HepG2 (cell line): ENCODE data around the gene FAM222B. TPM values are rescaled to one million over a fixed set of nuclear protein-coding genes. Genes with fewer than 3 reads are reported as not detected.

Experiments
- ASH2L ChIP-seq: fragments of 300-600, 200-600 bp; sonication (generic); IDR thresholded peaks from 2 replicates; pipeline ENCODE4 v1.7.0; 2017; ENCODE audit warnings: low read depth, mild to moderate bottlenecking, moderate library complexity, mixed read lengths, low read length; ENCODE audit not compliant: insufficient read length
- ATF3 ChIP-seq: sonication (generic); formaldehyde crosslinking; IDR thresholded peaks from 2 replicates; pipeline ENCODE4 v1.4.0; 2020; ENCODE audit warnings: missing genetic modification reagents
- DMAP1 ChIP-seq: IDR thresholded peaks from 2 replicates; pipeline ENCODE4 v1.6.1; 2016
- MAFF ChIP-seq: IDR thresholded peaks from 2 replicates; pipeline ENCODE4 v1.6.1; 2011; ENCODE audit warnings: low read depth, low read length, improper control_type of control experiment
- MYNN ChIP-seq: sonication (generic); formaldehyde crosslinking; IDR thresholded peaks from 2 replicates; pipeline ENCODE4 v1.4.0; 2020; ENCODE audit warnings: mild to moderate bottlenecking, low read depth, missing genetic modification reagents
- NCOR1 ChIP-seq: fragments of 200-600 bp; sonication (generic); IDR thresholded peaks from 2 replicates; pipeline ENCODE4 v1.7.0; 2017; ENCODE audit warnings: antibody characterized with exemption, low read length, borderline replicate concordance
- PAXIP1 ChIP-seq: sonication (generic); formaldehyde crosslinking; conservative IDR thresholded peaks from 2 replicates; pipeline ENCODE4 v1.4.0; 2020; ENCODE audit warnings: mild to moderate bottlenecking, missing genetic modification reagents, moderate library complexity
- PHF20 ChIP-seq: sonication (generic); formaldehyde crosslinking; IDR thresholded peaks from 2 replicates; pipeline ENCODE4 v1.5.0; 2020; ENCODE audit warnings: mild to moderate bottlenecking, missing genetic modification reagents
- SAP130 ChIP-seq: IDR thresholded peaks from 2 replicates; pipeline ENCODE4 v1.6.1; 2016; ENCODE audit warnings: low read depth
- SMYD3 ChIP-seq: sonication (generic); formaldehyde crosslinking; IDR thresholded peaks from 2 replicates; pipeline ENCODE4 v1.8.1; 2023; ENCODE audit warnings: mild to moderate bottlenecking, missing genetic modification reagents
- TAF1 ChIP-seq: sonication (generic); formaldehyde crosslinking; IDR thresholded peaks from 2 replicates; pipeline ENCODE4 v1.4.0; 2020; ENCODE audit warnings: missing genetic modification reagents
- ZBTB33 ChIP-seq: sonication (generic); formaldehyde crosslinking; IDR thresholded peaks from 2 replicates; pipeline ENCODE4 v1.4.0; 2020; ENCODE audit warnings: missing genetic modification reagents
- ZNF629 ChIP-seq: sonication (generic); formaldehyde crosslinking; conservative IDR thresholded peaks from 2 replicates; pipeline ENCODE4 v1.5.0; 2020; ENCODE audit warnings: missing genetic modification reagents
- ZNF646 ChIP-seq: sonication (generic); formaldehyde crosslinking; IDR thresholded peaks from 2 replicates; pipeline ENCODE4 v1.9.0; 2021; ENCODE audit warnings: mild to moderate bottlenecking, missing genetic modification reagents
- ZNF768 ChIP-seq: sonication (generic); formaldehyde crosslinking; IDR thresholded peaks from 2 replicates; pipeline ENCODE4 v1.4.0; 2020; ENCODE audit warnings: missing genetic modification reagents
- ZNF775 ChIP-seq: sonication (generic); formaldehyde crosslinking; IDR thresholded peaks from 2 replicates; pipeline ENCODE4 v1.4.0; 2020; ENCODE audit warnings: missing genetic modification reagents, mild to moderate bottlenecking, moderate library complexity, borderline replicate concordance
- ZNF776 ChIP-seq: sonication (generic); formaldehyde crosslinking; IDR thresholded peaks from 2 replicates; pipeline ENCODE4 v1.4.0; 2020; ENCODE audit warnings: mild to moderate bottlenecking, missing genetic modification reagents
- ZNF788 ChIP-seq: sonication (generic); formaldehyde crosslinking; IDR thresholded peaks from 2 replicates; pipeline ENCODE4 v1.5.0; 2020; ENCODE audit warnings: mild to moderate bottlenecking, missing genetic modification reagents, borderline replicate concordance
- polyA plus RNA-seq, 8 experiments: library from polyadenylated mRNA; depleted of rRNA in 3 of 8; stranded (reverse) in 7 of 8; unstranded in 1 of 8; fragments of >200 nt; fragmentation: Illumina TruSeq in 4 of 8; extraction: Trizol in 4 of 8; gene quantifications; 2 replicates each; pipeline versions ENCODE4 v1.2.1 to v1.2.3, GENCODE V29; 2011 to 2016; ENCODE audit warnings: low read depth in 4 of 8, missing spikeins in 1 of 8, mixed read lengths in 1 of 8; ENCODE audit not compliant: insufficient read depth in 1 of 8
- total RNA-seq, 5 experiments: library from RNA; depleted of rRNA; stranded (reverse); fragments of >200 nt; fragmentation: Illumina TruSeq; extraction: Trizol; gene quantifications; 2 replicates each; pipeline ENCODE4 v1.2.3, GENCODE V29; 2016; ENCODE audit warnings: low read depth in 1 of 5

FAM222B gene
- total and polyA plus RNA-seq, 2 of the 13 experiments (the other 11 are each of a cell fraction or from before 2014, with no cell fraction given): 3.5 to 7.3 TPM

GRCh38 chr17:28725660-28726225 lies 116.8 kb downstream of the FAM222B start (continued):
- peak; percentile 33; the same call in 1 of the 2 replicates for TF ChIP-seq ZNF775 (CRISPR knock-in tag)
- peak; percentile 31 for TF ChIP-seq ZNF629
- TF ChIP-seq PHF20 (CRISPR knock-in tag): 0 out of 2 replicates have a peak, but pooled peaks have one; percentile 27
- TF ChIP-seq ZNF776: peak; percentile 69; the same call in 1 of the 2 replicates
- no peak for TF ChIP-seq SMYD3 (CRISPR knock-in tag)
- peak; percentile 35 for TF ChIP-seq ATF3 (CRISPR knock-in tag)
- TF ChIP-seq NCOR1: no peak
- TF ChIP-seq SAP130: peak; percentile 80
- peak; percentile 49; the same call in 1 of the 2 replicates for TF ChIP-seq PAXIP1 (CRISPR knock-in tag)
- peak; percentile 87 for TF ChIP-seq TAF1
- no peak; the same call in 1 of the 2 replicates for TF ChIP-seq MYNN (CRISPR knock-in tag)
- no peak for TF ChIP-seq ZBTB33 (CRISPR knock-in tag)
- peak; percentile 60; the same call in 1 of the 2 replicates for TF ChIP-seq ZNF768
- peak; percentile 69; the same call in 1 of the 2 replicates for TF ChIP-seq DMAP1
- TF ChIP-seq MAFF: no peak
- peak; percentile 49 for TF ChIP-seq ASH2L
- no peak; the same call in 1 of the 2 replicates for TF ChIP-seq ZNF788 (CRISPR knock-in tag)
- no peak for TF ChIP-seq ZNF646
